Measurements from ENCODE around the gene ATM.
"Not testable (repeated sequence)": the region's sequence is repeated elsewhere in the genome, so short reads cannot be mapped to it uniquely, and the experiment has no call there.

The ATM gene

DNA sequence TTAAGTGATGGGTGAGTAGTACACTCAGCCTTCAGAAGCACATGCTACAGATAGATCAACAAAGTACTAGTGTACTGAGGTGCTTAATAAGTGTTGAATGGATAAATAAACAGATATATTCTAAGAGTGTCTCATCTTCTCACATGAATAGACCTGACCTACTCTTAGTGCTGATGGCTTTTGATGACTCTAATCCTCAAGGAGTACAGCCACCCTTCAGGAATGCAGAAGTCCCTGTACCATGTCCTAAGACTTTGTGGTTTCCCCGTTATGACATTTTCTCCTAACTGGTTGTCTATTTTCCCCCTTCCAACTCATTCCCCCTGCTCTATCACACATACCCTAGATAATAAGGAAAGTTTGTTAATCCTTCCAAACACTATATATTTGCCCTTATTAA lies 182.8 kb downstream of the ATM start:
- H3K4me3 ChIP-seq (ENCODE audit: low read length), result no peak overlapping the region
- DNase-seq (ENCODE audit: low read depth), result peak; percentile 55
- TF ChIP-seq, protein P1, sequence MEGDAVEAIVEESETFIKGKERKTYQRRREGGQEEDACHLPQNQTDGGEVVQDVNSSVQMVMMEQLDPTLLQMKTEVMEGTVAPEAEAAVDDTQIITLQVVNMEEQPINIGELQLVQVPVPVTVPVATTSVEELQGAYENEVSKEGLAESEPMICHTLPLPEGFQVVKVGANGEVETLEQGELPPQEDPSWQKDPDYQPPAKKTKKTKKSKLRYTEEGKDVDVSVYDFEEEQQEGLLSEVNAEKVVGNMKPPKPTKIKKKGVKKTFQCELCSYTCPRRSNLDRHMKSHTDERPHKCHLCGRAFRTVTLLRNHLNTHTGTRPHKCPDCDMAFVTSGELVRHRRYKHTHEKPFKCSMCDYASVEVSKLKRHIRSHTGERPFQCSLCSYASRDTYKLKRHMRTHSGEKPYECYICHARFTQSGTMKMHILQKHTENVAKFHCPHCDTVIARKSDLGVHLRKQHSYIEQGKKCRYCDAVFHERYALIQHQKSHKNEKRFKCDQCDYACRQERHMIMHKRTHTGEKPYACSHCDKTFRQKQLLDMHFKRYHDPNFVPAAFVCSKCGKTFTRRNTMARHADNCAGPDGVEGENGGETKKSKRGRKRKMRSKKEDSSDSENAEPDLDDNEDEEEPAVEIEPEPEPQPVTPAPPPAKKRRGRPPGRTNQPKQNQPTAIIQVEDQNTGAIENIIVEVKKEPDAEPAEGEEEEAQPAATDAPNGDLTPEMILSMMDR (IDR thresholded peaks at IDR 0.05; ENCODE audit: insufficient read depth, low read depth, low read length, missing control alignments), result no peak

DNA sequence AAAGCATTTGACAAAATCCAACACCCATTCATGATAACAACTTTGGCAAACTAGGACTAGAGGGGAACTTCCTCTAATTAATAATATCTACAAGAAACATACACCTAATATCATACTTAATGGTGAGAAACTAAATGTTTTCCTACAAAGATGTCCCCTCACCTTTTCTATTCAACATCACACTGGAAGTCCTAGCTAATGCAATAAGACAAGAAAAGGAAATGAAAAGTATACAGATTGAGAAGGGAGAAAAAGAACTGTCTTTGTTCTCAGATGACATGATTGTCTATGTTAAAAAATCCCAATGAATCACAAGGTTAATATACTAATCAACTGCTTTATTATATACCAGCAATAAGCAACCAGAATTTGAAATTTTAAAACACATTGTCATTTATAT lies 192.1 kb downstream of the ATM start:
- TF ChIP-seq, protein P1 (IDR thresholded peaks at IDR 0.05; ENCODE audit: insufficient read depth, low read depth, low read length, missing control alignments), result no peak
- no peak for DNase-seq (ENCODE audit: low read depth)

DNA sequence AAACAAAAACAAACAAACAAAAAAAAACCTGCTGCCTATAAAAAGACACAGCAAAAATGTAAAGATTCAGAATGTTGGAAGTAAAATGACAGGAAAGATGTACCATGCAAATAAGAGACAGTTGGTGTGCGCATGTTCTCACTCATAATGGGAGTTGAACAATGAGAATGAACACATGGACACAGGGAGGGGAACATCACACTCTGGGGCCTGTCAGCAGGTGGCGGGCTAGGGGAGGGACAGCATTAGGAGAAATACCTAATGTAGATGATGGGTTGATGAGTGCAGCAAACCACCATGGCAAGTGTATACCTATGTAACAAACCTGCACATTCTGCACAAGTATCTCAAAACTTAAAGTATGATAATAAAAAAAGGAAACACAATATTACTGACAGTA lies 194.7 kb downstream of the ATM start:
- not testable (repeated sequence) for H3K4me3 ChIP-seq (ENCODE audit: low read length)
- peak; percentile 48 for DNase-seq (ENCODE audit: low read depth)
- TF ChIP-seq, protein P1 (IDR thresholded peaks at IDR 0.05; ENCODE audit: insufficient read depth, low read depth, low read length, missing control alignments), result peak; percentile 46

More for the DNA sequence above, 192.1 kb downstream of the ATM start:
- H3K4me3 ChIP-seq (ENCODE audit: low read length), result no peak overlapping the region
